GM18511 (cell line): ENCODE measurements around the gene SNX13.
A peak's percentile ranks its signal among the peaks of the same experiment; 100 is the strongest.

Experiments used
- ATAC-seq: cut with Tn5 transposase; IDR thresholded peaks from one replicate; pipeline ENCODE4 v1.9.1; 2021; ENCODE audit warnings: mild to moderate bottlenecking, moderate library complexity; ENCODE audit not compliant: unreplicated experiment

Gene SNX13

DNA sequence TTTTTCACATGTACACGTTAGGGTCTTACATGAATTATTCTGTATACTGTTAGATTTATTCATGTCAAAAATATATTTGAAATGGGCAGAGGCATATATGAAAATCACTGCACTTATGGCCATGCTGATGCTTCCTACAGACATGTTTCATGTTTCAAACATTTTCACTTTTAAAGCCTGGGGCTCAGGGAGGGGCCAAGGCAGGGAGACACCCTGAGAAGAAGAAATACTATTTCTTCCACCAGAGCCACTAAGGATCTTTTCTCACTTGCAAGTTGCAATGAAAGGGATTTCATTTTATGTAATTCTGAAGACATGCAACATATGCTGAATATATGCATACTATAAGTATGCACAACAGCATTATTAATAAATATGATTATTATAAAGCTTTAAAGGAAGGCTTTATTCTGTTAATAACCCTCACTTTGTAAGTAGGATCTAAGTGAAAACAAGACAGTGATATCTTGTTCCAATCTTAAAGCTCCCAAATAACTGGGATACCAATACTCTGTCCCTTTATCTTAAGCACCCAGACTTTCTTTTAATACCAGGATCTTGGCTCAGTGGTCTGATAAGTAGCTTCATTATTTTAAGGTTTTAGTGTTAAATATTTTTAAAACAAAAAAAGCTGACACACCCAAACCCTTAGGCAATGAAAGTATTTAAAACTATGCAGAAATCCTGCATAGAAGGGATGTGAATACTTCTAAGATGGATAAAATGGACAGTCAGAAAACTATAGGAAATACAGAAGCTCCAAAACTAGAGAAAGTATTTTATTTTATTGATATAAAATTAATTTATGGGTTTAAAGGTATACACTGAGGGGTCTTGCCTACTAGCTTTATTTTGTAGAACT lies 148.0 kb downstream of the SNX13 start:
- no peak for ATAC-seq

DNA sequence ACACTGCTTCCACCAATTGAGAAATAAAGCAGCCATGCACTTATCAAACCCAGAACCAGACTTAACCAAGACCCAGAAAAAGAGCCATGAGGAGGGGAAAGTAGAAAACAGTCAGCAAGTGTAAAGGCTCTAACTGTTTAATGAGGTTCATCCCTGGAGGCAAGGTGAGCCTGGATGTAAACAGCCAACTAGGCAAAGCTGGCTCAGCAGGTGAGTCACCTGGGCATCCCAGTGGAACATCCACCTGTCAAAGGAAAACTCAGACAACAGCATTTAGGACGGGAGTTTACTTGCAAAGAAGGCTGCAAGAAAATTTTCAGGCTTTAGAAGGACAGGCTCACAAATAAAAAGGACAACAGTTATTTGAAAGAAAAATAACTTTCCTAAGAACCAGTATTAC lies 153.0 kb downstream of the SNX13 start:
- no peak for ATAC-seq

DNA sequence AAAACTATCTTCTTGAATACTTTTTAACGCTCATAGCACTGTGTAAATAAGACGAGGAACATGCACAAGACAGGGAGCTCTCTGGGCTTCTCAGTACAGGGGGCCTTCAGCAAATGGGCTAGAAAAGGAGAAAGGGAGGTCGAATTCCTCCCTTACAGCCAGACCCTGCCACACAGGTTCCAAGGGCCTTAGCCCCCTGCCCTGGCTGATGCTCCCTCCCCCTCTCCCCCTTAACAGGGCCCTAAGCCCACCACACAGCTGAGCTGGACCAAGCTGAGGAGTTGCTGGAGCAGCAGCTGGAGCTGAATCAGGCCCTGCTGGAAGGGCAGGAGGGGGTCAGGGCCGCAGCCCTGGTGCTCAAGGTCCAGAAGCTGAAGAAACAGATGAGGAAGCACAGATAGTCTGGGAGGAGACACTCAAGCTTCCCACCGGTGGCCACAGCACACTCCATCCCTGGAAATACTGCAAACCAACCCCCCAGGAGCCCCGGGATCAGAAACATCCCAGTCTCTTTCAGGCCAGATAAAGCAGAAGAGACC lies 153.9 kb downstream of the SNX13 start:
- ATAC-seq, result no peak

DNA sequence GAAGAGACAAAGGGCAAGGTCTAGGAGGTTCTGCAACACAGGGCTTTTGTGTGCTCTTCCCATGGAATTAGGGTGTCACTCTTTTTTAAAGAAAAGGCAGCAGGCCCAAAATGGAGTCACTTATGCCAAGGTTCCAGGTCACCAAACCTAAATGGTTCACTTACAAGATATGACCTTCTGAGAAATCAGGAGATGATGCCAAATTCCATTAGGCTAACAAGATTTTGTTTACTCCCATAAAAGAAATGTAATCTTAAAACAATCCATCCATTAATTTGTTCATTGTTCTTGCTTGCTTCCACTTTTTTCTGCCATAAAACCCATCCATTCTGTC lies 158.1 kb downstream of the SNX13 start:
- no peak for ATAC-seq

DNA sequence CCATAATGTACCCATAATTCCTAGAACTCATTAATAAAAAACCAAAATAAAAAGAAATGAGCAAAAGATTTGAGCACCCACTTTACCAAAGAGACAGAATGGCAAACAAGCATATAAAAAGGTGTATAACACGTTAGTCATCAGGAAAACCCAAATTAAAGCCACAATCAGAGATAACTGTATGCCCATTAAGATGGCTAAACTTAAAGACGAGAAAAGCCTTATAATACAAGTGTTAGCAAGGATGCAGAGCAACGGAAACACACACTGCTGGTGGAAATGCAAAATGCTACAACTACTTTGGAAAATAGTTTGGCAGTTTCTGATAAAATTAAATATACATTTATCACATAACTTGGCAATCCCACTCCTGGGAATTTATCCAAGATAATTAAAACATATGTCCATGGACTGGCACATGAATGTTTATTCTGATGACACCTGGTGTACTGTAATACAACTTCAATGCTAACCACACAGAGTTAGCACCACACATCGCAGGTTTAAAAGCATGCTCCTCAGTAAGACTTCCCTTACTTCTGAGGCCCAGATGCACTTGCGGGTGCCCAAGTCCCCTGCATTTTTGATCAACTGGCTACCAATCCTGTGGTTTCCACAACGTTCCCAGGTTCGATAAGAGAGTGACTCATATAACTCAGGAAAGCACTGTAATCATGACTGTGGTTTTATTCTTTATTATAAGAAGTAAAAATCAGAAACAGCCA lies 158.6 kb downstream of the SNX13 start:
- no peak for ATAC-seq

DNA sequence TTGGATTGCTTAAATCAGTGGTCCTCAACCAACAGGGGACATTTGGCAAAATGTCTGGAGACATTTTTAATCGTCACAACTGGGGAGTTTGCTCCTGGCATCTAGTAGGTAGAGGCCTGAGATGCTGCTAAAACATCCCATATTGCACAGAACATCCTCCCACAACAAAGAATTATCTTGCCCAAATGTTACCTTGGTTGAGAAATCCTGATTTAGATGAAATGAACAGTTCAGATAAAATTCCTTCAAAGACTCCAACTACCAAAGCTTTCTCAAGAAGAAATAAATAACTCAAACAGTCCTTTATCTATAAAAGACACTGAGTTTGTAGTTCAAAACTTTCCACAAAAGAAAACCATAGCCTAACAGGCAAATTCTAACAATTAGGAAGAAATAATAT lies 160.9 kb downstream of the SNX13 start:
- no peak for ATAC-seq

DNA sequence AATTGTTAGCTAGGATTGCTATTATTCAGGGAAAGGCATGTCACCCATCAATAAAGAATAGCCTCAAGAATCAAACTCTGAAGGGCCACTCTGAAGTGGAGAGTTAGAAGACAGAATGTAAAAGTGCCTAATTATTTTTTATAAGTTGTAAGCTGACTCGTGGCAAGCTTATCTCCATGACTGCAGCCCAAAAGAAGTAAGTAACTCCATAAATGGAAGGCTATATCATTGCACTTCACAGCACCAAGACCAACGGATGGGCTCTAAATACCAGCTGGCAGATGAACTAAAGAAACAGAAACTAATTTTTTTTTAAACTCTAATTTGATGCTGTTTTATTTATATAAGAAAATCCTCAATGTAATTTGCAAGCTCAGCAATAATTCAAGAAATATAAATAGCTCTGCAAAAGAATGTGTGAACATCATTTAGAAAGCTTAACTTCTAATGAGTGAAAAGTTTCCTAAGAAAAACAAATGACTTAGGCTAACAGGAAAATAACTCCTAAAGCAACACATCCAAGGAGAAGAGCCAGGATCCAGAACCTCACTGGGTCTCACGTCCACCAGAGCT lies 165.5 kb downstream of the SNX13 start:
- ATAC-seq, result no peak

DNA sequence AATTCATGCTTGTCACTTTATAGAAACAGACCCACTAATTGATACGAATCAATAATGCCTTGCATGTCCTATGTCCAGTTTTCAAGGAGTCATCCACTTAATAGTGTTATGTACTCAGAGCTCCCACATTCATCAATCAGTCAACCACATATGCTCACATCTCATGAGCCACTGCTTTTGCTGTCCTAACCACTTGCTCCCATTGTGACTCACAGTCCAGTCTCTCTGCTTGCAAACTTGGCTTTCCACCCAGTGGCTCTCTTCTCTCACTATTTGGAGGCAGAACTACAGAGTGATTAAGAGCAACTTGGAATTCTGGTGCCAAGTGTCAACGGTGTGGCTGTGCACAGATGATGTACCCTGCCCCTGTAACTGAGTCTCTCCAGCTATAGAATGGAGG lies 166.0 kb downstream of the SNX13 start:
- ATAC-seq, result no peak

DNA sequence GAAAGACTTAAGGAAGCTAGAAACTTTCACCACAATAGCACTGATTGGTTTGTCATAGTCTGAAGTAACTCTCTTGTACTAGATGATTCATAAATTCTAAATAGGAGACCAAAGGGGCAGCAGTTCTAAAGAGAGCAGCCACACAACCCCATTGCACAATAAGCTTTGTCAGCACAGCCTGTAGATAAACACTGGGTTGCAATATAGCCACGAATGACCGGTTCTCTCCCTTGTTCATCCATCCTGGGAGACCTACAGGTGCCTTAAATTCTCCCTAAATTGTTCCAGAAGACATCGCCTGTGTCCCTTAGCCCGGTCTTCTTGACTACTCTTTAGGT lies 167.0 kb downstream of the SNX13 start:
- ATAC-seq, result no peak

DNA sequence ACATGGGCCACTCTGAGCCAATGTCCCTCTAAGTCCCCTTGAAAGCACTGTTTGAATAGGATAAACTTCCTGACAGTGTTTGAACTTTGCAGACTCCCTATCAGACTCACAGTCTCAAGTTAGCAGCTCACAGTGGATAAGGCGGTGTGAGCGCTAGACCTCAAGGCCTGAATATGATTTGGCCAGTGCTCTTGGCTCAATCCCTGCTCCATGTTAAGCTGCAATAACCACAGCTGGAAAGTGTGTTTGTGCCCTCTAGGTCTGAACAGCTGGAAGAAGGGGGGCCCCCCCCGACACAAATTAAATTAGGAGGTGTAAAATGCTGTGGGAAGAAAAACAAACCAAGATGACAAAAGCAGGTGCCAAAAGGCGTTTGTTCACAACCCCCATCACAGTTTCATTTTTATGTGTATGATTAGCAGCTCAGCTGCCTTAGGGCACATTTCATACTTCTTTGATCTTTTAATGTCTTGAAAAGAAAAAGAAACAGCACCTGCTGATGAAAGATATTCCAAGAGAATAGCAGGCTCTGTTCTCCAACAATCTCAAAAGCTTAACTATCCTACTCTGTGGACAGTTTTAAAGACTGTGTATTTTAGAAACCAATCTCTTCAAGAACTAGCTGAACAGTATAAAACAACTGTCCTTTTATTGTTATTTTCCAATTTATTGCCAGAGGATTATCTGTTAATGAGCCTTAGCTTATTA lies 167.6 kb downstream of the SNX13 start:
- no peak for ATAC-seq

DNA sequence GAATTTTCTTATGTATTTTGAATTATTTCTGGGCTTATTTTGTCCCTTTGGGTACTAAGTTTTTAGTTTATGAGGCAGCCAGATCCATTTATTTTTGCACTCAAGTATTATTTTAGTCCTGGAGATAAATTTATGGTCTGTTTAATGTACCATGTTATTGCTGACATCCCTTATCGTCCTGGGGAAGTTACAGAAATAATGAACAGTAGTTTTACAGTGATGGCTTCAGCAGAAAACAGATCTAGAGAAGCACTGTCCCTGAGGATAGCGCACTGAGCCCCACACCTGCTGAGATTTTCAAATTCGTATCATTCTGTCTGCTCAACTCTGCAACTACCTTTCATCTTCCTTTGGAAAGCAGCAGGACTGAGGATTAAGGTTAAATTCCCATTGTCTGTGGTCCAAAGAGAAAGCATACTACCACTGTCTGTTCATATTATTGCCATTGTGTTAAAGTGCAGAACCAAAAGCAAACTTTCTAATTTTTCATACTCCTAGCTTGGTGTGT lies 168.3 kb downstream of the SNX13 start:
- ATAC-seq, result no peak

DNA sequence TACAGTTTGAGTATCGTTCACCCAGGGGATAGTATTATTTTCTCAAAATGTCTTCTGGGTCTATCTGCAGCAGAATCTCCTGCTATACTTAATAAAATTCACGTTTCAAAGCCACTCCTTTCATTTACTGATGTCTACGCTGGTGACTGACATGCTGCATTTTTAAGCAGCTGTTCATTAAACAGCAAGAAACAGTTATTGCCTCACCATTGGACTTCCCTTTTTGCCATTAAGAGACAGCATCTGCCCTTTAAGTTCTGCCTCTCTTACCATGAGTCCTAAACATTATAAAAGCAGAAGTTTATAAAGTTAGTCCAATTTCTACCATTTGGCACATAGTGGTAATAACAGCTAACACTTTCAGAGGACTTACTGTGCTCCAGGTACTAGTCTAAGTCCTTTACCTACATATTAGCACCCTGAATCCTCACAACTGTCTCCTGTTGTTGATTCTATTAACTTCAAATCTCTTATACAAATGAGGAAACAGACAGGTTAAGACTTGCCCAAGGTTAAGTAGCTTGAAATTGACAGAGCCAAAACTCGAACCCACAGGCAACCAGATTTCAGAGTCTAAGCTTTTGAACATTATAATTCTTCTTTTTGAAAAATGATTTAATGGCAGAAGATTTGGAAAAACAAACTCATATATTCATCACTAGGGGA lies 169.5 kb downstream of the SNX13 start:
- ATAC-seq, result no peak

DNA sequence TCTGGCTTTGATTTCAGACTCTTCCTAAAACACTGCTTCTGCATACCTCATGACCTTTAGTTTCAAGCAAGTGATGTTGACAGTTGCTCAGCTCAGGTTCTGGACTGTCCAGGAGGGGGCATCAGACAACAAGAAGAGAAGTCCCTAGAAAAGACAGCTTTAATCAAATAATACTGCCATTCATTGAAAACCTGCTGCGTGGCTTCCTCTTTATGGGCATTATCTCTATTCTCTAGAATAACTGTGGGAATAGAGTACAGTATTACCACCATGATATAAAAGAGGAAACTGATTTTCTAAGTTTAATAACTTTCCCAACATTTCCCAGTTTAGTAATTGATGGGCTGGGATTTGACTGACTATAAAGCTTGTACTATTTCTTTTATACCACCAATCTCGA lies 170.4 kb downstream of the SNX13 start:
- peak; percentile 60 for ATAC-seq

DNA sequence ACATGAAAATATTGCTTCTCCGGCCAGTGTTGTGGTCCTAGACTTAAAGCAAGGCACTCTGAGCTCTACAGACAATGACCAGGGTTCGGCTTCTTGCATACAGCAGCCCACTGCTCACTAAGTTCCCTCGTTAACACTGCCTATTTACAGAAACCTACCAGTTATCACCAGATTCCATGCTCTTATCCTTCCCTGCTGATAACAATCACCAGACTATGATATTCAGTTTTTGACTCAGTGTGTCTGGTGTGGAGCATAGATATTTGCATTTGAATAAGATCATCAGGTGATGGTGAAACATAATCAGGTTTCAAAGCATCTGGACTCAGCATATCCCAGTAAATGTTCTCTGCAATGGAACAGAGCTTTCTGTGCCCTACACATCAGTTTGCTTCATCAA lies 182.3 kb downstream of the SNX13 start:
- no peak for ATAC-seq

DNA sequence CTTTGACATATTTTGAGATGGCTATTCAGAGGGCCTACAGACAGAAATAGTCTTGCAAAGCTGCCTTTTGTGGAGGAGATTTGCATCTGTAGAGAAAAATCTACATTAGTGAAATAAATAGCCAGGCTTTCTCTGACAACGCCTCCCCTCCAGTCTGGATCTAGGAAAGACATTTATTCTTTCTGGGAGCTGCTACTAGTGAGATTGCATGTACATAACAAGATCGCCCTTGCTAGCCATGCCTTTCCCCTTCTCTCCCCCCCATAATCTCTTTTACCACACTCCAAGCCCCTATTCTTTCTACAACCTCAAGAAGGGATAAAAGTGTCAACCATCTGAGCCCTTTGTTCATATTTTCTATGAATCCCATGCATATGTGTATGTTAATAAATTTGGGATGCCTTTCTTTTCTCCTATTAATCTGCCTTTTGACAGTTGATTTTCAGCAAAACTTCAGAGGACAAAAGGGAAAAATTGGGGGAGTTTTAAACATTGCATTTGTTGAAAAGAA lies 194.2 kb downstream of the SNX13 start:
- ATAC-seq, result peak; percentile 6

DNA sequence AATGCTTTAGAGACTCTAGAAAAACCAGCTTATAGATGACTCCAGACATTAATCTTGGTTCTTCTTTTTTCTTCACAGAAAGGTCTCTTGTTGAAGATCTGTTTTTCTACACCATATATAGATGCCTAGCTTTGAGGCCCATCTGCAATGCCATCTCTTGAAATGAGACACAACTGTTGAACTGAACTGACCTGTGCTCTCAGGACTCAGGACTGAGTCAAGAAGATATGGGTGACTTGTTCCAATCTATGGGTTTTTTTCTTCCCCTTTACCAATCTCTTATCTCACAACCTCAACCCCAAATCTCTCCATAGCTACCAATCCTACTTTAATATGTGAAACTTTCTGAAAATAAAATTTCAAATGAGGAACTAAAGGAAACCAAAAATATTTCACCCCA lies 194.7 kb downstream of the SNX13 start:
- peak; percentile 79 for ATAC-seq

DNA sequence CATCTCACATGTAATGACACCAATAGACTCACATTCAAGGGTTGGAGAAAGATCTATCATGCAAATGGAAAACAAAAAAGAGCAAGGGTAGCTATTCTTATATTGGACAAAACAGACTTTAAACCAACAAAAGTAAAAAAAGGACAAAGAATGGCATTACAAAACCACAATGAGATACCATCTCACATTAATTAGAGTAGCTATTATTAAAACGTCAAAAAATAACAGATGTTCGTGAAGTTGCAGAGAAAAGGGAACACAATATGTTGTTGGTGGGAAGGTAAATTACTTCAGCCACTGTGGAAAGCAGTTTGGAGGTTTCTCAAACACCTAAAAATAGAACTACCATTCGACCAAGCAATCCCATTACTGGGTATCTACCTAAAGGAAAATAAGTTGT lies 197.0 kb downstream of the SNX13 start:
- ATAC-seq, result no peak

DNA sequence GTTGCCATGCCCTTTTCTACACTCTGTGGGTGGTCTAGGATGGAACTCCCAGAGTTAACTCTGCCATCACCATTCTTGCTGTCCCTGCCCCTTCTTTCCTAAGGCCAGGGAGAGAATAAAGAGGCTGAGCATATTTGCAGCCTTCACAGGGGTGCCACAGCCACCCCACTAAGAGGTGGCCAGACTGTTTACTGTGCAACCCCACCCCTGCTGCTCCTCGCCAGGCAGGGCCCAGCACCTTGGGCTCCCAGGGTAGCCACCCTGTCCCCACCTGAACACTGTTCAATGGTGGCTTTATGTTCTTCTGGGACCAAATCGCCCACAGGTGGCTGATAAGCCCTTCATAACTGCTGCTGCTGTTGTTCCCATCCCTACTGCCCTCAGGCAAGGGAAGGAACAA lies 198.9 kb downstream of the SNX13 start:
- no peak for ATAC-seq
